IPS-18c (cell line): Measurements from ENCODE around the gene PRPH2.

Experiments
- H3K4me3 ChIP-seq: 2 replicates; pipeline ENCODE4 v1.7.0; 2013; ENCODE audit warnings: low read depth, mild to moderate bottlenecking, low read length, moderate library complexity; ENCODE audit not compliant: insufficient read depth
- H3K9me3 ChIP-seq: one replicate; pipeline ENCODE4 v1.6.1; 2013; ENCODE audit warnings: mild to moderate bottlenecking, low read length, moderate library complexity; ENCODE audit not compliant: control insufficient read depth, insufficient read depth

PRPH2 gene

GRCh38 chr6:42722497-42722896, at the start of gene PRPH2:
Gene PRPH2, minus strand, starts transcription at chr6:42722597. Its CDS starts 263 bp downstream, at chr6:42722334.
- no peak within 1 kb of the TSS for H3K4me3 ChIP-seq
- H3K9me3 ChIP-seq = no peaks in the 10 kb centered on the region

GRCh38 chr6:42771741-42772100, 49.3 kb upstream of the PRPH2 start:
- H3K9me3 ChIP-seq = no peaks in the 10 kb centered on the region
- no peak overlapping the region for H3K4me3 ChIP-seq

- H3K9me3 ChIP-seq = no peaks in the 10 kb centered on the region
Measured at GRCh38 chr6:42769836-42770235, 47.4 kb upstream of the PRPH2 start.

GRCh38 chr6:42769051-42769450, 46.7 kb upstream of the PRPH2 start:
- Histone ChIP-seq H3K4me3 (no peak overlapping the region), H3K9me3 (no peaks in the 10 kb centered on the region)

More at GRCh38 chr6:42769836-42770235, 47.4 kb upstream of the PRPH2 start:
- no peak overlapping the region for H3K4me3 ChIP-seq

DNA sequence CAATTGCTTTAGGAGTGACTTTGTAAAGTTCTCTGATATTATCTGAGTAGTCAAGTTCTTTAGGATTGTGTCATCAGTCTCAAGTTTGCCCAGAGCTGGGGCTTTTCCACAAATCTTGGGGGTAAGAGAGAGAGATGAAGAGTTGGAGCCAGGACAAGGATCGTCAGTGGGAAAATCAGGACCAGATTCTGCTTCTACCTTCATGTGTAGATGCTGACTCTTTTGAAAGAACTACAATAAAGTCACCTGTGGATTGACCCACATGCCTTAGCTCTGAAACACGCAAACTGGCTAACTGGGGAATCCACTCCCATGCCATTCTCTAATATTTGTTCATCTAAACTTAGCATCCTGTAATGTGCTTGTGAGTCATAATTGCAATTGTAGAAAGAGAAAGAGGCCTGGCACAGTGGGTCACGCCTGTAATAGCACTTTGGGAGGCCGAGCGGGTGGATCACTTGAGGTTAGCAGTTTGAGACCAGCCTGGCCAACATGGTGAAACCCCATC, 43.8 kb upstream of the PRPH2 start:
- no peak overlapping the region for H3K4me3 ChIP-seq
- H3K9me3 ChIP-seq = no peaks in the 10 kb centered on the region

- Histone ChIP-seq H3K9me3 (no peaks in the 10 kb centered on the region), H3K4me3 (no peak overlapping the region)
Measured at GRCh38 chr6:42764911-42765648, 42.7 kb upstream of the PRPH2 start.

DNA sequence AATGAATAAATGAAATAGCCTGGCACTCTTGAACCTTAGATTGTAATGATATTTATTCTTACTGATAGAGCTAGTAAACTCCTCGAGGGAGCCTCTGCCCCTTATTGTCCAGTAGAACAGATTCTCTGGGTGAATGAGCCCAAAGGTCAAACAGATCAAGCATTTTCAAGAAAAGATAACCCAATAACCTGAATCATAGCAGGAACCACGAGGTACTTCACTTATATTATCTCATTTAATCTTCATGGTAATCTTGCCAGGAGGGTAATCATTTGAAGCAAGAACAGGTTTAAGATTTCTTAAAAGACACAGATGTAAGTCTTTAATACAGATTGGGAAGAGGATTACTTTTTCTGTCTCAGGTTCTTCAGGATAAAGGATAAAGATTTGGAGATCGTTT, 40.6 kb upstream of the PRPH2 start:
- no peak overlapping the region for H3K4me3 ChIP-seq
- H3K9me3 ChIP-seq = no peaks in the 10 kb centered on the region

DNA sequence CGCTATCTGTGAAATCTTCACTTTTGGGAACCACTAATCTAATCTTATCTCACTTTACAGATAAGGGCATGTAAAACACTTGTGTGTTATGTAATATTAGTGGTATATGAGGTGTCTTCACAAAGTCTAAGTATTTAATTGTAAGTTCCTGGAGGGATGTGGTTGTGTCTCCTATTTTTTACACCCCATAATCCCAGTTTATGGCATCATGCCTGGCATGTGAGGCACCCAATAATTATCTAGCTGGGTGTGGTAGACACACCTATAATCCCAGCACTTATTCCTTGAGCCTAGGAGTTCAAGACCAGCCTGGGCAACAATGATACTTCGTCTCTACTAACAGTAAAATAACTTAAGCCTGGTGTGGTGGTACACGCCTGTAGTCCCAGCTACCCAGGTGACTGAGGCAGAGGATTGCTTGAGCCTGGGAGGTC, 40.0 kb upstream of the PRPH2 start:
- no peaks in the 10 kb centered on the region for H3K9me3 ChIP-seq
- H3K4me3 ChIP-seq = no peak overlapping the region

GRCh38 chr6:42761287-42762067, 39.1 kb upstream of the PRPH2 start:
- Histone ChIP-seq H3K4me3 (no peak overlapping the region), H3K9me3 (no peaks in the 10 kb centered on the region)

- no peak overlapping the region for H3K4me3 ChIP-seq
- no peaks in the 10 kb centered on the region for H3K9me3 ChIP-seq
Measured at GRCh38 chr6:42758756-42759430, 36.5 kb upstream of the PRPH2 start.

DNA sequence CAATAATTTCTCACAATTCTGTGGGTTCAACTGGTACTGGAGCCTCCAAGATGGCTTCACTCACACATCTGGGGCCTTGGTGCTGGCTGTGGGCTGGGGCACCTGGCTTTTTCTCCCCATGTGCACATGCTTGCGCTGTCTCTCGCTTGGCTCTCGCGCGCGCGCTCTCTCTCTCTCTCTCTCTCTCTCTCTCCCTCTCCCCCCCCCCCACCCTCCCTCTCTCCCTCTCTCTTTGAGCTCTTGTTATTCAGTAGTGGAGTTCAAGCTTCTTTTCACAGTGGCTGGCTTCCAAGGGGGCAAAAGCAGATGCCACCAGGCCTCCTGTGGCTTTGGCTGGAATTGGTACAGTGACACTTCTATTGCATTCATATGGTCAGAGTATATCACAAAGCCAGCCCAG, 34.3 kb upstream of the PRPH2 start:
- H3K4me3 ChIP-seq = no peak overlapping the region
- H3K9me3 ChIP-seq = no peaks in the 10 kb centered on the region

DNA sequence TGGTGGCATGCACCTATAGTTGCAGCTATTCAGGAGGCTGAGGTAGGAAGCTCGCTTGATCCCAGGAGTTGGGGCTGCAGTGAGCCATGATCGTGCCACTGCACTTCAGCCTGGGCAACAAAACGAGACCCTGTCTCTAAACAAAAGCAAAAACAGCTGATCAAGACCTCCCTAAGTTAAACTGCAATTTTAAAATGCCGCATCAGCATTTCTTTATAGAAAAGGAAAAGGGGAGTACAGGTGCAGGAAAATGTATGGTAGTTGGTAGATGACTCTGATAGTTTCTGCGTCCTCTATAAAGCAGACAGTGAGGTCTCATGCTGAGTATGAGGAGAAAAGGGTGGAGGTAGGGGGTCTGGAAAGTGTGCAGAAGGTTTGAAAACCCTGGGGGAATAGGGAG, 32.4 kb upstream of the PRPH2 start:
- no peak overlapping the region for H3K4me3 ChIP-seq
- H3K9me3 ChIP-seq = no peaks in the 10 kb centered on the region

- no peaks in the 10 kb centered on the region for H3K9me3 ChIP-seq
- no peak overlapping the region for H3K4me3 ChIP-seq
Measured at GRCh38 chr6:42751055-42751454, 28.7 kb upstream of the PRPH2 start.

DNA sequence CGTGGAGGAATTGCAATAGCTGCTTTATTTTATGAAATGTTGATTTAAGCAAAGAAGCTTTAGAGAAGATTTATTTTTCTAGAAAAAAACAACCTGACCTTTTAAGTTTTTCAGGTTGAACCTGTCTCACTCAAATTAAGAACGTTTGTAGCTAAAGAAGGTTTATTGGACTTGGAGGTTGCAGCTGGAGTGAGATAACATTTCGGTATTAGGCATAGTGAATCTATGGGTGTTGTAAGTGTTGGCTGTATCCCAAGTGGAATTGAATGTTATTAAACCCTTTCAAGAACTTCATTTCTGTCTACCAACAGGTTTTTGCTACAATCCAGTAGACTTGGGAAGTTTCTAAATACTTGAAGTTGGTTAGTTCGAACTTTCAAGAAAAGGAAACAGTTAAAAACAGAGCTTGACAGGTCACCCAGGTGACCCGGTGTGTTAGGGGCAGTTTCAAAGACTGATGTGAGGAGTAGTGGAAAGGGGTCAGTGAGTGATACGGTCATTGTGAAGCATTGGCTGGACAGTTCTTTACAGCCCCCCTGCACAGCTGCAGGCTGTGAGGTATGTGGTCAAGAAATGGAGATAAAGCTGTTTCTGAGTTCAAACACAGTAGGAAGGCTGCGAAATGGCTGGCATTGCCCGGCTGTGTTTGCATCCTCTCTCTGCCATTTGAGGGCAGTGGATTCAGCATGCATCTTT, 26.0 kb upstream of the PRPH2 start:
- no peak overlapping the region for H3K4me3 ChIP-seq
- H3K9me3 ChIP-seq = no peaks in the 10 kb centered on the region

DNA sequence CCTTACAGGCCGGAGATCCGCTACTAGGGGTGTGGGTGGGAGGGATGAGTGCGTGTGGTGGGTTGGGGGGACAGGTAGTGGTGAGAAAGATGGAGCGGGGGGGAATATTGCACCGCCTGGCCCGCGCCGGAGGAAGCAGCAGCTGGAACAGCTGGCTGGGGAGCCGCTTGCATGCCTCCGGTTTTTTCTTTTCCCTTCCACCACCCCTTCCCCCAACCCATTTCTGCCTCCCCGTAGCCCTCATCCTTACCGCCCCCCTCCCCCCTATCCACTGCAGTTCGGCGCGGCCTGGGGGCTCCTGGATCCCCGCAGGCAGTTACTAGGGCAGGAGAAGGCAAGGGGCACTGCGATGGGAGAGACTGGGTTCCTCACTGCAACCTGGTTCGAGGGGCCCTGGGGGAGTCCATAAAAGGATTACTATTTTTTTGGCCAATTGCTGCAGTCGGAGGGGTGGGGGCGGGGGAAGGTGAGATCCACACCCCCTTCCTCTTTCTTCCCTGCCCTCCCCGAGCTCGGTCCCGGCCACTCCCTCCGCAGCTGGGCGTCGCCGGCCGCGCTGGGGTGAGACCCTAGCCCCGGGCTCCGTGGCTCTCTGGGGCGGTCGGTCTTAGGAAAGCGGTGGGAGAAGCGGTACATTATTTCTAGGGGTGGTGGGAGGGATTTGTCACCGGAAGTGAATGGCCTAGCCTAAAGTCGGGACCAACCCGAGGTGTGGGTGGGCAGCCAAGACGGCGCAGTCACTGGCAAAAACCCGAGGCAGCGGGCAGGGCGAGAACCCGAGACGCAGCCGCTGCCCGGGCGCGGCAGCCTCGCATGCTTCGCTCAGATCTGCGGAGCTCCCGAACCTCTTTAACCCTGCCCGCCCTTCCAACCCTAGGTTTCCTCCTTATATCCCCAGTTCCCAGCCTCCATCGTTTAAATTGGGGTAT, 24.3 kb upstream of the PRPH2 start:
- Histone ChIP-seq H3K9me3 (no peaks in the 10 kb centered on the region), H3K4me3 (peak overlapping the region; percentile 77)

GRCh38 chr6:42745640-42746462, 23.5 kb upstream of the PRPH2 start, which contains the start of gene TBCC:
Gene TBCC, minus strand, starts transcription at chr6:42746103. Its CDS starts 30 bp downstream, at chr6:42746073.
- Histone ChIP-seq H3K9me3 (no peaks in the 10 kb centered on the region), H3K4me3 (peak within 1 kb of the TSS; percentile 88)
